ENCODE results near the gene SCN8A.

SCN8A gene

GRCh38 chr12:51675071-51675803 is 84.2 kb downstream of the SCN8A start:
- no peak for FAIRE-seq

GRCh38 chr12:51676875-51677274 is 85.8 kb downstream of the SCN8A start:
- FAIRE-seq, result no peak

- no peak for FAIRE-seq
These were observed 86.4 kb downstream of the SCN8A start for GRCh38 chr12:51677284-51677968.

- FAIRE-seq, result no peak
These were observed 87.2 kb downstream of the SCN8A start for GRCh38 chr12:51678086-51678724.

- no peak for FAIRE-seq
These were observed 91.9 kb downstream of the SCN8A start for GRCh38 chr12:51682981-51683380.

GRCh38 chr12:51683763-51684357 is 92.8 kb downstream of the SCN8A start:
- FAIRE-seq, result no peak

GRCh38 chr12:51686727-51687126 is 95.7 kb downstream of the SCN8A start:
- FAIRE-seq, result no peak

GRCh38 chr12:51687177-51687576 is 96.1 kb downstream of the SCN8A start:
- no peak for FAIRE-seq

- FAIRE-seq, result no peak
These were observed 96.6 kb downstream of the SCN8A start for GRCh38 chr12:51687614-51688013.

- no peak for FAIRE-seq
These were observed 99.0 kb downstream of the SCN8A start for GRCh38 chr12:51689983-51690382.

GRCh38 chr12:51692016-51692415 is 101.0 kb downstream of the SCN8A start:
- FAIRE-seq, result no peak

GRCh38 chr12:51693569-51693968 is 102.5 kb downstream of the SCN8A start:
- FAIRE-seq, result no peak

GRCh38 chr12:51694146-51694545 is 103.1 kb downstream of the SCN8A start:
- no peak for FAIRE-seq

GRCh38 chr12:51695241-51696010 is 104.4 kb downstream of the SCN8A start:
- no peak for FAIRE-seq

GRCh38 chr12:51699219-51699618 is 108.2 kb downstream of the SCN8A start:
- FAIRE-seq, result no peak

GRCh38 chr12:51700887-51701286 is 109.9 kb downstream of the SCN8A start:
- FAIRE-seq, result no peak

GRCh38 chr12:51702587-51702986 is 111.6 kb downstream of the SCN8A start:
- no peak for FAIRE-seq

GRCh38 chr12:51705450-51705849 is 114.4 kb downstream of the SCN8A start:
- FAIRE-seq, result no peak

- FAIRE-seq, result no peak
These were observed 115.2 kb downstream of the SCN8A start for GRCh38 chr12:51706206-51706605.

- no peak for FAIRE-seq
These were observed 123.6 kb downstream of the SCN8A start for GRCh38 chr12:51714666-51715065.

- FAIRE-seq, result no peak
These were observed 126.4 kb downstream of the SCN8A start for GRCh38 chr12:51717326-51717925.

- FAIRE-seq, result no peak
These were observed 130.4 kb downstream of the SCN8A start for GRCh38 chr12:51721282-51721940.
